H1 (cell line): ENCODE measurements around the gene SNAP25. TPM values are rescaled to one million over a fixed set of nuclear protein-coding genes. Genes with fewer than 3 reads are reported as not detected.

ENCODE experiments used
- CTCF ChIA-PET: fragments of 300-600 bp; sonication (Branson Sonifier 250); formaldehyde crosslinking; loops from one replicate; lab custom pipeline; 2021; ENCODE audit not compliant: partially characterized antibody; lab: Charles Lee
- POLR2A ChIA-PET: fragments of 300-600 bp; sonication (Branson Sonifier 250); formaldehyde crosslinking; loops from one replicate; lab custom pipeline; 2021; ENCODE audit warnings: inconsistent platforms; ENCODE audit not compliant: partially characterized antibody; lab: Charles Lee
- DNase-seq, 2 experiments: peaks; one replicate each; pipeline versions ENCODE4 v3.0.0 to v3.0.0-alpha.2; 2010 to 2022; ENCODE audit warnings: low spot score in 2 of 2, low read depth in 1 of 2, mixed read lengths in 1 of 2
- FAIRE-seq: peaks from 2 replicates; lab custom pipeline; 2011; peaks lifted over from hg19 to GRCh38; lab: Jason Lieb, UNC
- H2AFZ ChIP-seq: 2 replicates; pipeline ENCODE4 v1.8.1; 2012; ENCODE audit warnings: low read length, inconsistent platforms
- H2AK5ac ChIP-seq: 2 replicates; pipeline ENCODE4 v1.6.1; 2013; ENCODE audit warnings: low read depth, low read length
- H2BK120ac ChIP-seq: replicated peaks from 2 replicates; pipeline ENCODE3; 2013; ENCODE audit warnings: low read depth, low read length, inconsistent platforms
- H2BK12ac ChIP-seq: 2 replicates; pipeline ENCODE4 v1.6.1; 2013; ENCODE audit warnings: low read depth, low read length
- H2BK15ac ChIP-seq: 2 replicates; pipeline ENCODE4 v1.6.1; 2013; ENCODE audit warnings: low read length
- H2BK20ac ChIP-seq: 2 replicates; pipeline ENCODE4 v1.6.1; 2013; ENCODE audit warnings: low read length
- H2BK5ac ChIP-seq: 2 replicates; pipeline ENCODE4 v1.6.1; 2013; ENCODE audit warnings: low read depth, low read length
- H3K14ac ChIP-seq: 2 replicates; pipeline ENCODE4 v1.6.1; 2013; ENCODE audit warnings: inconsistent platforms; ENCODE audit not compliant: insufficient read length
- H3K18ac ChIP-seq: 2 replicates; pipeline ENCODE4 v1.6.1; 2013; ENCODE audit warnings: low read length; ENCODE audit errors: extremely low read depth
- H3K23ac ChIP-seq: 2 replicates; pipeline ENCODE4 v1.6.1; 2013; ENCODE audit warnings: inconsistent platforms; ENCODE audit not compliant: insufficient read length
- H3K23me2 ChIP-seq: 2 replicates; pipeline ENCODE4 v1.6.1; 2013; ENCODE audit warnings: low read depth, low read length
- H3K27ac ChIP-seq: 2 replicates; pipeline ENCODE4 v1.6.1; 2011; ENCODE audit warnings: low read depth, low read length, inconsistent platforms
- H3K27me3 ChIP-seq, 4 experiments: replicated peaks in 1 of 4; 1 replicate in 1 of 4; 2 replicates in 3 of 4; pipeline versions ENCODE4 v1.6.1 to v1.8.1; 2011 to 2013; ENCODE audit warnings: low read length in 3 of 4, mild to moderate bottlenecking in 3 of 4, inconsistent platforms in 2 of 4, mixed read lengths in 2 of 4, moderate library complexity in 1 of 4; ENCODE audit not compliant: control insufficient read depth in 3 of 4, insufficient read depth in 3 of 4; ENCODE audit errors: extremely low read depth in 1 of 4
- H3K36me3 ChIP-seq, 4 experiments: 2 replicates each; pipeline versions ENCODE4 v1.6.1 to v1.8.1; 2011 to 2013; ENCODE audit warnings: mild to moderate bottlenecking in 4 of 4, low read length in 3 of 4, moderate library complexity in 2 of 4, control low read depth in 1 of 4, inconsistent platforms in 1 of 4; ENCODE audit not compliant: insufficient read depth in 4 of 4, control insufficient read depth in 2 of 4
- H3K4ac ChIP-seq: replicated peaks from 2 replicates; pipeline ENCODE3; 2013; ENCODE audit warnings: low read length, low read depth, mixed read lengths, inconsistent platforms; ENCODE audit not compliant: insufficient read length
- H3K4me1 ChIP-seq, 4 experiments: replicated peaks in 1 of 4; 1 replicate in 1 of 4; 2 replicates in 3 of 4; pipeline versions ENCODE4 v1.6.1 to v1.8.1; 2011 to 2013; ENCODE audit warnings: low read length in 3 of 4, inconsistent platforms in 2 of 4, mixed read lengths in 1 of 4; ENCODE audit not compliant: insufficient read depth in 4 of 4, control insufficient read depth in 3 of 4
- H3K4me2 ChIP-seq, 2 experiments: 2 replicates each; pipeline versions ENCODE4 v1.6.1 to v1.8.1; 2011 to 2013; ENCODE audit warnings: low read depth in 2 of 2, low read length in 2 of 2, control low read depth in 1 of 2, inconsistent platforms in 1 of 2, mild to moderate bottlenecking in 1 of 2; ENCODE audit not compliant: insufficient read depth in 1 of 2
- H3K4me3 ChIP-seq, 4 experiments: fragments of 200-600, 300-600 bp in 1 of 4; sonication (generic), shearing (Covaris generic), sonication (Bioruptor Twin) in 1 of 4; 2 replicates each; pipeline versions ENCODE4 v1.5.1 to v1.8.1; 2011 to 2016; ENCODE audit warnings: low read length in 4 of 4, low read depth in 3 of 4, control low read depth in 2 of 4, inconsistent platforms in 2 of 4, mild to moderate bottlenecking in 2 of 4, mixed read lengths in 1 of 4, moderate library complexity in 1 of 4; ENCODE audit not compliant: insufficient read depth in 2 of 4; ENCODE audit errors: extremely low read depth in 1 of 4
- H3K56ac ChIP-seq: replicated peaks from 2 replicates; pipeline ENCODE3; 2013; ENCODE audit warnings: low read depth, mild to moderate bottlenecking, mixed read lengths, low read length, inconsistent platforms; ENCODE audit not compliant: insufficient read length
- H3K79me1 ChIP-seq: 2 replicates; pipeline ENCODE4 v1.6.1; 2013; ENCODE audit warnings: low read depth, low read length, control low read depth
- H3K79me2 ChIP-seq, 2 experiments: 2 replicates each; pipeline versions ENCODE4 v1.6.1 to v1.8.1; 2012 to 2013; ENCODE audit warnings: low read length in 2 of 2, mild to moderate bottlenecking in 2 of 2, inconsistent platforms in 1 of 2; ENCODE audit not compliant: insufficient read depth in 2 of 2, control insufficient read depth in 1 of 2
- H3K9ac ChIP-seq, 4 experiments: replicated peaks in 1 of 4; 1 replicate in 1 of 4; 2 replicates in 3 of 4; pipeline versions ENCODE4 v1.6.1 to v1.8.1; 2011 to 2013; ENCODE audit warnings: low read depth in 3 of 4, low read length in 3 of 4, control low read depth in 2 of 4, mild to moderate bottlenecking in 2 of 4, moderate library complexity in 2 of 4, inconsistent platforms in 1 of 4; ENCODE audit errors: extremely low read depth in 1 of 4
- H3K9me3 ChIP-seq, 2 experiments: 2 replicates each; pipeline versions ENCODE4 v1.6.1 to v1.8.1; 2012 to 2013; ENCODE audit warnings: mild to moderate bottlenecking in 2 of 2, moderate library complexity in 2 of 2, control low read depth in 1 of 2, inconsistent platforms in 1 of 2, low read depth in 1 of 2, low read length in 1 of 2, mixed read lengths in 1 of 2; ENCODE audit not compliant: insufficient read depth in 2 of 2
- H4K20me1 ChIP-seq, 2 experiments: replicated peaks in 1 of 2; 2 replicates each; pipeline versions ENCODE3 to v1.8.1; 2011 to 2013; ENCODE audit warnings: inconsistent platforms in 2 of 2, low read length in 2 of 2, mild to moderate bottlenecking in 1 of 2; ENCODE audit not compliant: insufficient read depth in 2 of 2, control insufficient read depth in 1 of 2
- H4K5ac ChIP-seq: 2 replicates; pipeline ENCODE4 v1.6.1; 2013; ENCODE audit warnings: low read length, low read depth, mixed read lengths, inconsistent platforms; ENCODE audit not compliant: insufficient read length
- H4K8ac ChIP-seq: 2 replicates; pipeline ENCODE4 v1.8.0; 2013; ENCODE audit warnings: mild to moderate bottlenecking, moderate library complexity, low read length, inconsistent platforms; ENCODE audit not compliant: insufficient read depth; ENCODE audit errors: extremely low read depth
- H4K91ac ChIP-seq: replicated peaks from 2 replicates; pipeline ENCODE3; 2013; ENCODE audit warnings: low read length, mixed read lengths, inconsistent platforms; ENCODE audit not compliant: insufficient read length
- BACH1 ChIP-seq: IDR thresholded peaks from 2 replicates; pipeline ENCODE4 v1.6.1; 2012; ENCODE audit warnings: low read length, improper control_type of control experiment
- BRCA1 ChIP-seq: IDR thresholded peaks from 2 replicates; pipeline ENCODE4 v1.6.1; 2012; ENCODE audit warnings: low read depth, low read length, improper control_type of control experiment
- CBX8 ChIP-seq: fragments of 300-800, 300-1000 bp; sonication (generic); IDR thresholded peaks from 2 replicates; pipeline ENCODE4 v1.7.1; 2016; ENCODE audit warnings: low read depth, low read length, borderline replicate concordance
- E2F6 ChIP-seq: IDR thresholded peaks from 2 replicates; pipeline ENCODE4 v1.6.1; 2012; ENCODE audit warnings: inconsistent platforms
- FOSL1 ChIP-seq: IDR thresholded peaks from 2 replicates; pipeline ENCODE4 v1.6.1; 2011; ENCODE audit warnings: mild to moderate bottlenecking, low read depth, low read length, moderate library complexity; ENCODE audit not compliant: insufficient read depth
- GTF2F1 ChIP-seq: IDR thresholded peaks from 2 replicates; pipeline ENCODE4 v1.6.1; 2012; ENCODE audit warnings: low read depth, low read length, improper control_type of control experiment, borderline replicate concordance
- JUND ChIP-seq: IDR thresholded peaks from 2 replicates; pipeline ENCODE4 v1.6.1; 2011; ENCODE audit warnings: mild to moderate bottlenecking, improper control_type of control experiment, low read length
- MAFK ChIP-seq: IDR thresholded peaks from 2 replicates; pipeline ENCODE4 v1.6.1; 2012; ENCODE audit warnings: low read depth, mild to moderate bottlenecking, improper control_type of control experiment, low read length
- POLR2AphosphoS5 ChIP-seq: IDR thresholded peaks from 2 replicates; pipeline ENCODE4 v1.6.1; 2011; ENCODE audit warnings: low read depth, low read length
- RAD21 ChIP-seq, 2 experiments: IDR thresholded peaks in 1 of 2; conservative IDR thresholded peaks in 1 of 2; 2 replicates each; pipeline ENCODE4 v1.6.1; 2011; ENCODE audit warnings: low read depth in 2 of 2, low read length in 2 of 2, improper control_type of control experiment in 1 of 2, inconsistent platforms in 1 of 2, mild to moderate bottlenecking in 1 of 2, moderate library complexity in 1 of 2
- SIX5 ChIP-seq: IDR thresholded peaks from 2 replicates; pipeline ENCODE4 v1.6.1; 2011; ENCODE audit warnings: mild to moderate bottlenecking, low read depth, low read length
- TEAD4 ChIP-seq: IDR thresholded peaks from 2 replicates; pipeline ENCODE4 v1.6.1; 2012; ENCODE audit warnings: low read depth, low read length, inconsistent platforms, mixed read lengths
- WGBS, 2 experiments: shearing (Covaris generic) in 1 of 2; methylation state at CpG; one replicate each; pipeline versions ENCODE4 v1.1.6 to v1.1.7; 2013 to 2015; ENCODE audit warnings: low lambda C conversion rate in 2 of 2, mixed read lengths in 2 of 2, inconsistent platforms in 1 of 2, low coverage in 1 of 2, missing lambda C conversion rate in 1 of 2; ENCODE audit not compliant: insufficient replicate concordance in 2 of 2, insufficient coverage in 1 of 2, insufficient read length in 1 of 2; ENCODE audit errors: extremely low coverage in 1 of 2, missing lambda C conversion rate in 1 of 2; 5-methylcytosine and 5-hydroxymethylcytosine counted together
- polyA plus RNA-seq, 7 experiments: library from polyadenylated mRNA; depleted of rRNA in 3 of 7; stranded (reverse) in 5 of 7; unstranded in 2 of 7; fragments of >200 nt in 5 of 7; fragments of 200-250 nt in 2 of 7; gene quantifications; 1 replicate in 5 of 7; 2 replicates in 1 of 7; 4 replicates in 1 of 7; pipeline versions ENCODE4 v1.2.1 to v1.2.3, GENCODE V29; 2011 to 2013; ENCODE audit warnings: missing spikeins in 2 of 7, mixed read lengths in 2 of 7
- total RNA-seq: library from RNA; stranded (reverse); fragmentation: NEBNext Ultra II Directional; extraction: Animal tissue kit (Norgen Biotek cat#: 25700); gene quantifications from 2 replicates; pipeline ENCODE4 v1.2.1, GENCODE V29; 2021
- TF ChIP-seq, protein P1 (sequence below): IDR thresholded peaks from 2 replicates; pipeline ENCODE4 v1.6.1; 2012; ENCODE audit warnings: inconsistent platforms

SNAP25 gene
- total and polyA plus RNA-seq, 2 of the 8 experiments (the other 6 are each of a cell fraction or from before 2014, with no cell fraction given), result 0.51 to 0.52 TPM

- no peak overlapping the region for H3K4me2 ChIP-seq
- FAIRE-seq, result no peak
- no peak overlapping the region for H3K9ac ChIP-seq
- H3K14ac ChIP-seq, result no peak overlapping the region
- no peaks in the 10 kb centered on the region for H3K23me2 ChIP-seq
- no peak overlapping the region for H3K56ac ChIP-seq
- H2BK12ac ChIP-seq, result peak overlapping the region; percentile 81; the same call in 1 of the 2 replicates
- H4K20me1 ChIP-seq, result no peaks in the 10 kb centered on the region
- no peak overlapping the region for H3K23ac ChIP-seq
- no peak overlapping the region for H2BK5ac ChIP-seq
- no peak overlapping the region for H3K27ac ChIP-seq
- no peaks in the 10 kb centered on the region for H3K36me3 ChIP-seq
- H3K79me1 ChIP-seq, result no peaks in the 10 kb centered on the region
- H3K79me2 ChIP-seq, result no peaks in the 10 kb centered on the region
- no peak overlapping the region; the same call in 1 of the 2 replicates for H3K18ac ChIP-seq
- ChIA-PET CTCF (interaction anchor here (0.9 to 1.3 kb wide), 4 partner anchors 9 to 756 kb away, joined by 3 to 6 read pairs (median 4); no protein-coding TSS in a partner anchor), POLR2A (no interaction called here)
- peak overlapping the region; percentile 35; the same call in 1 of the 2 replicates for H2BK15ac ChIP-seq
- DNase-seq, result no peak
- no peak overlapping the region for H3K4me3 ChIP-seq
- TF ChIP-seq GTF2F1 (no peak), CBX8 (no peak), SIX5 (no peak), BRCA1 (no peak), FOSL1 (no peak), MAFK (no peak), POLR2AphosphoS5 (no peak), TEAD4 (no peak), E2F6 (no peak), BACH1 (no peak), RAD21 (IDR thresholded peaks at IDR 0.05 in 1 of 2, conservative IDR thresholded peaks at IDR 0.05 in 1 of 2; ENCODE audit: low read depth in 2 of 2, low read length in 2 of 2) (no peak), JUND (no peak)
- TF ChIP-seq, protein P1, sequence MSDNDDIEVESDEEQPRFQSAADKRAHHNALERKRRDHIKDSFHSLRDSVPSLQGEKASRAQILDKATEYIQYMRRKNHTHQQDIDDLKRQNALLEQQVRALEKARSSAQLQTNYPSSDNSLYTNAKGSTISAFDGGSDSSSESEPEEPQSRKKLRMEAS, result no peak
- H2AK5ac ChIP-seq, result no peak overlapping the region; the same call in 1 of the 2 replicates
- H2BK120ac ChIP-seq, result no peak overlapping the region
- H3K27me3 ChIP-seq, result peaks cover 0 to 5% (median 0%) of the 10 kb centered on the region in 4 experiments; a peak in 2 of 7 replicates
- H2AFZ ChIP-seq, result no peak overlapping the region
- no peak overlapping the region for H4K8ac ChIP-seq
- no peaks in the 10 kb centered on the region for H3K9me3 ChIP-seq
- 96% methylated on average over 1 of the region's 1 CpG; no CpG with 5 or more reads in 1 of the 2 experiments for whole genome bisulfite sequencing, 2 experiments
- no peak overlapping the region for H4K5ac ChIP-seq
- no peak overlapping the region for H3K4ac ChIP-seq
- peaks cover 0 to 12% (median 2%) of the 10 kb centered on the region in 4 experiments; a peak in 2 of 7 replicates for H3K4me1 ChIP-seq
- no peak overlapping the region for H2BK20ac ChIP-seq
- no peak overlapping the region for H4K91ac ChIP-seq
These were observed 79.1 kb downstream of the SNAP25 start for GRCh38 chr20:10297684-10298240.
